Measurements from ENCODE around the gene CLIP4. TPM values are rescaled to one million over a fixed set of nuclear protein-coding genes. Genes with fewer than 3 reads are reported as not detected.

The CLIP4 gene
- polyA plus RNA-seq, 1 of the 3 experiments (the other 2 are of a cell fraction): 12.7 TPM

DNA sequence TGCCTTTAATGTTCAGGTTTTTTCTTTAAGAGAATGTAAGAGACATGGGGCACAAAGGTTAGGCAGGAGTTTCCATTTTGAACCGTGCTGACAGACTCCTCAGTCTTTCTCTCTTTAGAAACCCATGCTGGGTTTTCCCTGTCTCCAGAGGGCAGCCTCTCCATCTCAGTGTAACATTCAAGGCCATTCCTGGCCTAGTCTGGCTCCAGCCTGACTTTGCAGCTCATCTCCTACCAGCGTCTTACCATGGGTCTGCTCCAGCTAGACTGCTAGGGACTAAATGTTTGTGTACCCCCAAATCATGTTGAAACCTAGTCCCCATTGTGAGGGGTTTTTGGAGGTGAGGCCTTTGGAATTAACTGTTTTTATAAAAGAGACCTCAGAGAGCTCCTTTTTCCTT is 9.8 kb upstream of the CLIP4 start:
- Histone ChIP-seq H3K9me3 (no peaks in the 10 kb centered on the region), H3K27ac (ENCODE audit: low read depth in 2 of 2, low read length in 1 of 2) (no peak overlapping the region), H3K36me3 (replicated peaks in 1 of 2; ENCODE audit: control insufficient read depth in 1 of 2, insufficient read depth in 2 of 2, low read length in 1 of 2) (no peaks in the 10 kb centered on the region), H3K79me2 (ENCODE audit: insufficient read depth) (no peaks in the 10 kb centered on the region), H4K20me1 (ENCODE audit: insufficient read depth) (no peaks in the 10 kb centered on the region), H3K9ac (no peak overlapping the region), H3K9me2 (no peaks in the 10 kb centered on the region), H2AFZ (ENCODE audit: low read depth) (no peak overlapping the region), H3K4me3 (ENCODE audit: low read depth in 2 of 2, low read length in 1 of 2) (no peak overlapping the region), H3K4me1 (ENCODE audit: control insufficient read depth in 1 of 2, insufficient read depth in 2 of 2, low read depth in 1 of 2, low read length in 1 of 2) (peaks cover 0 to 10% of the 10 kb centered on the region in 2 experiments; a peak in 1 of 4 replicates), H3K4me2 (no peak overlapping the region), H3F3A (replicated peaks; ENCODE audit: insufficient read depth) (no peaks in the 10 kb centered on the region), H3K27me3 (ENCODE audit: insufficient read depth) (no peaks in the 10 kb centered on the region)
- ChIA-PET CTCF (interaction anchor here (0.8 to 2.4 kb wide), 10 partner anchors 8 to 736 kb away, joined by 3 to 7 read pairs (median 3); no protein-coding TSS in a partner anchor), POLR2A (interaction anchor here (1.6 kb wide), 1 partner anchor 11 kb away, joined by 3 read pairs; no protein-coding TSS in a partner anchor)
- TF ChIP-seq GATA2 (CRISPR knock-in tag; IDR thresholded peaks at IDR 0.05) (no peak), SMC3 (IDR thresholded peaks at IDR 0.05; ENCODE audit: low read depth, low read length) (no peak), EZH2phosphoT487 (IDR thresholded peaks at IDR 0.05; ENCODE audit: borderline replicate concordance, low read depth) (no peak), GABPA (IDR thresholded peaks at IDR 0.05; ENCODE audit: low read depth) (no peak), TAF1 (IDR thresholded peaks at IDR 0.05; ENCODE audit: borderline replicate concordance, low read depth, low read length) (no peak), RCOR1 (IDR thresholded peaks at IDR 0.05; ENCODE audit: low read length) (no peak), RAD21 (IDR thresholded peaks at IDR 0.05; ENCODE audit: low read length) (peak; percentile 31)
- TF ChIP-seq, protein P1, sequence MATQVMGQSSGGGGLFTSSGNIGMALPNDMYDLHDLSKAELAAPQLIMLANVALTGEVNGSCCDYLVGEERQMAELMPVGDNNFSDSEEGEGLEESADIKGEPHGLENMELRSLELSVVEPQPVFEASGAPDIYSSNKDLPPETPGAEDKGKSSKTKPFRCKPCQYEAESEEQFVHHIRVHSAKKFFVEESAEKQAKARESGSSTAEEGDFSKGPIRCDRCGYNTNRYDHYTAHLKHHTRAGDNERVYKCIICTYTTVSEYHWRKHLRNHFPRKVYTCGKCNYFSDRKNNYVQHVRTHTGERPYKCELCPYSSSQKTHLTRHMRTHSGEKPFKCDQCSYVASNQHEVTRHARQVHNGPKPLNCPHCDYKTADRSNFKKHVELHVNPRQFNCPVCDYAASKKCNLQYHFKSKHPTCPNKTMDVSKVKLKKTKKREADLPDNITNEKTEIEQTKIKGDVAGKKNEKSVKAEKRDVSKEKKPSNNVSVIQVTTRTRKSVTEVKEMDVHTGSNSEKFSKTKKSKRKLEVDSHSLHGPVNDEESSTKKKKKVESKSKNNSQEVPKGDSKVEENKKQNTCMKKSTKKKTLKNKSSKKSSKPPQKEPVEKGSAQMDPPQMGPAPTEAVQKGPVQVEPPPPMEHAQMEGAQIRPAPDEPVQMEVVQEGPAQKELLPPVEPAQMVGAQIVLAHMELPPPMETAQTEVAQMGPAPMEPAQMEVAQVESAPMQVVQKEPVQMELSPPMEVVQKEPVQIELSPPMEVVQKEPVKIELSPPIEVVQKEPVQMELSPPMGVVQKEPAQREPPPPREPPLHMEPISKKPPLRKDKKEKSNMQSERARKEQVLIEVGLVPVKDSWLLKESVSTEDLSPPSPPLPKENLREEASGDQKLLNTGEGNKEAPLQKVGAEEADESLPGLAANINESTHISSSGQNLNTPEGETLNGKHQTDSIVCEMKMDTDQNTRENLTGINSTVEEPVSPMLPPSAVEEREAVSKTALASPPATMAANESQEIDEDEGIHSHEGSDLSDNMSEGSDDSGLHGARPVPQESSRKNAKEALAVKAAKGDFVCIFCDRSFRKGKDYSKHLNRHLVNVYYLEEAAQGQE (IDR thresholded peaks at IDR 0.05; ENCODE audit: low read depth, low read length): no peak
- no peak for DNase-seq
- WGBS (ENCODE audit: low lambda C conversion rate): 62% methylated on average over 2 of the region's 2 CpGs

DNA sequence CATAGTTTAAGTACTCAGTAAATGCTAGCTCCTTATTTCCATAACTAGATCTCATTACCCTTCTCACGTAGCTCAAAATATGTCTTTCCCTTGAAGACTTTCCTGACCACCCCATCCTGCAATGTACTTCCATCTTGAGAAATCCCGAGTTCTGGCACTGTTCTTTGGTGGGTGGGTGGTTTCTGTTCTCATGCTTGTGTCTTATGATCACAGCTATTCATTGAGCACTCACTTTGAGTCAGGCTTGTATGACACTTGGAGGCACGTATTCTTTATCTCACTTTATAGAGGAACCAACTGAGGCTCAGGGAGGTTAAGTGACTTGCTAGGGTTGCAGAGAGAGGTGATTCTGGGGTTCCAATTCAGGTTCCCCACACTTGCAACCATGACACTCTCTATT is 9.0 kb upstream of the CLIP4 start:
- Histone ChIP-seq H3K79me2 (ENCODE audit: insufficient read depth) (no peaks in the 10 kb centered on the region), H3K4me3 (ENCODE audit: low read depth in 2 of 2, low read length in 1 of 2) (no peak overlapping the region), H3K9me3 (no peaks in the 10 kb centered on the region), H2AFZ (ENCODE audit: low read depth) (no peak overlapping the region), H3K27me3 (ENCODE audit: insufficient read depth) (no peaks in the 10 kb centered on the region), H3F3A (replicated peaks; ENCODE audit: insufficient read depth) (no peaks in the 10 kb centered on the region), H3K27ac (ENCODE audit: low read depth in 2 of 2, low read length in 1 of 2) (no peak overlapping the region), H4K20me1 (ENCODE audit: insufficient read depth) (no peaks in the 10 kb centered on the region), H3K36me3 (replicated peaks in 1 of 2; ENCODE audit: control insufficient read depth in 1 of 2, insufficient read depth in 2 of 2, low read length in 1 of 2) (no peaks in the 10 kb centered on the region), H3K9me2 (no peaks in the 10 kb centered on the region), H3K4me1 (ENCODE audit: control insufficient read depth in 1 of 2, insufficient read depth in 2 of 2, low read depth in 1 of 2, low read length in 1 of 2) (peaks cover 0 to 10% of the 10 kb centered on the region in 2 experiments; a peak in 1 of 4 replicates), H3K9ac (no peak overlapping the region), H3K4me2 (no peak overlapping the region)
- DNase-seq: no peak
- ChIA-PET CTCF (interaction anchor here (0.9 to 2.4 kb wide), 6 partner anchors 9 to 735 kb away, joined by 3 to 7 read pairs (median 4); no protein-coding TSS in a partner anchor), POLR2A (no interaction called here)
- TF ChIP-seq, protein P2, sequence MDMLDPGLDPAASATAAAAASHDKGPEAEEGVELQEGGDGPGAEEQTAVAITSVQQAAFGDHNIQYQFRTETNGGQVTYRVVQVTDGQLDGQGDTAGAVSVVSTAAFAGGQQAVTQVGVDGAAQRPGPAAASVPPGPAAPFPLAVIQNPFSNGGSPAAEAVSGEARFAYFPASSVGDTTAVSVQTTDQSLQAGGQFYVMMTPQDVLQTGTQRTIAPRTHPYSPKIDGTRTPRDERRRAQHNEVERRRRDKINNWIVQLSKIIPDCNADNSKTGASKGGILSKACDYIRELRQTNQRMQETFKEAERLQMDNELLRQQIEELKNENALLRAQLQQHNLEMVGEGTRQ (IDR thresholded peaks at IDR 0.05; ENCODE audit: borderline replicate concordance, low read depth, low read length): no peak
- TF ChIP-seq MEF2A (IDR thresholded peaks at IDR 0.05; ENCODE audit: borderline replicate concordance, low read depth) (no peak), EP300 (IDR thresholded peaks at IDR 0.05; ENCODE audit: borderline replicate concordance in 1 of 2, low read depth in 1 of 2, low read length in 1 of 2) (no peak)
- WGBS (ENCODE audit: low lambda C conversion rate): 88% methylated on average over 3 of the region's 3 CpGs

All from SK-N-SH (cell line).